Islet precursor cell (in vitro differentiated cells): Measurements from ENCODE around the gene ASCL2.

Source experiments
- DNase-seq: peaks from one replicate; pipeline ENCODE4 v3.0.0-alpha.2; 2018

ASCL2 gene

GRCh38 chr11:2271327-2272227, 1.2 kb upstream of the ASCL2 start:
- DNase-seq = peak; percentile 67

GRCh38 chr11:2271077-2271326, 614 bp upstream of the ASCL2 start:
- no peak for DNase-seq

- peak; percentile 76 for DNase-seq
Measured at GRCh38 chr11:2269601-2270321, 627 bp downstream of the ASCL2 start.

GRCh38 chr11:2268729-2269600, 1.4 kb downstream of the ASCL2 start:
- peak; percentile 63 for DNase-seq

GRCh38 chr11:2267851-2268728, 2.3 kb downstream of the ASCL2 start:
- DNase-seq = peak; percentile 50

GRCh38 chr11:2267306-2267850, 3.0 kb downstream of the ASCL2 start:
- DNase-seq = peak; percentile 42

GRCh38 chr11:2266586-2267305, 3.6 kb downstream of the ASCL2 start:
- DNase-seq = peak; percentile 40

GRCh38 chr11:2265854-2266585, 4.4 kb downstream of the ASCL2 start:
- DNase-seq = peak; percentile 49

- DNase-seq = no peak
Measured at GRCh38 chr11:2265396-2265795, 5.0 kb downstream of the ASCL2 start.

GRCh38 chr11:2264366-2265053, 5.9 kb downstream of the ASCL2 start:
- peak; percentile 39 for DNase-seq

- DNase-seq = no peak
Measured at GRCh38 chr11:2263724-2264360, 6.5 kb downstream of the ASCL2 start.

GRCh38 chr11:2263071-2263565, 7.3 kb downstream of the ASCL2 start:
- no peak for DNase-seq

GRCh38 chr11:2262301-2263070, 7.9 kb downstream of the ASCL2 start:
- peak; percentile 49 for DNase-seq

- peak; percentile 35 for DNase-seq
Measured at GRCh38 chr11:2261436-2262230, 8.8 kb downstream of the ASCL2 start.

GRCh38 chr11:2260491-2261364, 9.7 kb downstream of the ASCL2 start:
- peak; percentile 41 for DNase-seq

GRCh38 chr11:2259897-2260451, 10.4 kb downstream of the ASCL2 start:
- DNase-seq = peak; percentile 43
